Progenitor cell of endocrine pancreas (in vitro differentiated cells): ENCODE data around the gene BRME1. TPM values are rescaled to one million over a fixed set of nuclear protein-coding genes. Genes with fewer than 3 reads are reported as not detected.

Experiments used
- DNase-seq: peaks from one replicate; pipeline ENCODE4 v3.0.0; 2021; ENCODE audit warnings: low spot score; ENCODE audit not compliant: unreplicated experiment
- H3K27ac Mint-ChIP-seq: 2 replicates; pipeline ENCODE4 v1.8.0; 2021; ENCODE audit warnings: mild to moderate bottlenecking, moderate library complexity, mixed read lengths
- H3K27me3 Mint-ChIP-seq: 2 replicates; pipeline ENCODE4 v1.8.0; 2021; ENCODE audit warnings: mixed read lengths
- H3K36me3 Mint-ChIP-seq: 2 replicates; pipeline ENCODE4 v1.8.0; 2022; ENCODE audit warnings: mixed read lengths; ENCODE audit not compliant: insufficient read depth
- H3K4me1 Mint-ChIP-seq: 2 replicates; pipeline ENCODE4 v1.8.0; 2021; ENCODE audit warnings: low read depth, mixed read lengths
- H3K4me3 Mint-ChIP-seq: 2 replicates; pipeline ENCODE4 v1.8.0; 2021; ENCODE audit warnings: low read depth, mild to moderate bottlenecking, moderate library complexity, mixed read lengths
- H3K9me3 Mint-ChIP-seq: 2 replicates; pipeline ENCODE4 v1.8.0; 2021; ENCODE audit warnings: low read depth, mixed read lengths
- CTCF ChIP-seq: fragments of 200-600 bp; sonication (generic); IDR thresholded peaks from one replicate; pipeline ENCODE4 v1.5.0; 2021; ENCODE audit warnings: antibody characterized with exemption, mild to moderate bottlenecking; ENCODE audit not compliant: unreplicated experiment
- total RNA-seq: library from RNA; stranded (reverse); gene quantifications from 2 replicates; pipeline ENCODE4 v1.2.1, GENCODE V29; 2021

BRME1 gene
- total RNA-seq, 1 donor from 2014 or later: 6.1 TPM

- peak overlapping the region; percentile 85 for H3K4me3 Mint-ChIP-seq
- no peaks in the 10 kb centered on the region for H3K27me3 Mint-ChIP-seq
- peak overlapping the region; percentile 93 for H3K27ac Mint-ChIP-seq
- no peak for DNase-seq
- peaks cover 27% of the 10 kb centered on the region for H3K4me1 Mint-ChIP-seq
- no peaks in the 10 kb centered on the region for H3K36me3 Mint-ChIP-seq
- no peaks in the 10 kb centered on the region for H3K9me3 Mint-ChIP-seq
- TF ChIP-seq CTCF: peak; percentile 39
Measured at GRCh38 chr19:13842291-13843103, 63.4 kb downstream of the BRME1 start.

- peak overlapping the region; percentile 82 for H3K4me3 Mint-ChIP-seq
- no peaks in the 10 kb centered on the region for H3K9me3 Mint-ChIP-seq
- peak overlapping the region; percentile 78 for H3K27ac Mint-ChIP-seq
- H3K4me1 Mint-ChIP-seq: peaks cover 27% of the 10 kb centered on the region
- DNase-seq: no peak
- no peaks in the 10 kb centered on the region for H3K27me3 Mint-ChIP-seq
- no peaks in the 10 kb centered on the region for H3K36me3 Mint-ChIP-seq
- no peak for TF ChIP-seq CTCF
Measured at GRCh38 chr19:13841962-13842290, 64.0 kb downstream of the BRME1 start.

- no peak for TF ChIP-seq CTCF
- H3K36me3 Mint-ChIP-seq: no peaks in the 10 kb centered on the region
- DNase-seq: no peak
- peaks cover 21% of the 10 kb centered on the region for H3K4me1 Mint-ChIP-seq
- H3K9me3 Mint-ChIP-seq: no peaks in the 10 kb centered on the region
- no peaks in the 10 kb centered on the region for H3K27me3 Mint-ChIP-seq
- H3K27ac Mint-ChIP-seq: peak overlapping the region; percentile 78
- peak overlapping the region; percentile 82 for H3K4me3 Mint-ChIP-seq
Measured at GRCh38 chr19:13841086-13841961, 64.6 kb downstream of the BRME1 start.

- DNase-seq: no peak
- TF ChIP-seq CTCF: no peak
- Mint-ChIP-seq H3K27me3 (no peaks in the 10 kb centered on the region), H3K27ac (no peak overlapping the region), H3K9me3 (no peaks in the 10 kb centered on the region), H3K36me3 (no peaks in the 10 kb centered on the region), H3K4me3 (peak overlapping the region; percentile 82), H3K4me1 (peaks cover 17% of the 10 kb centered on the region)
Measured at GRCh38 chr19:13840305-13841085, 65.4 kb downstream of the BRME1 start.

GRCh38 chr19:13839938-13840304 lies 66.0 kb downstream of the BRME1 start:
- Mint-ChIP-seq H3K4me3 (no peak overlapping the region), H3K36me3 (no peaks in the 10 kb centered on the region)

More at GRCh38 chr19:13839938-13840304, 66.0 kb downstream of the BRME1 start:
- Mint-ChIP-seq H3K27me3 (no peaks in the 10 kb centered on the region), H3K27ac (no peak overlapping the region), H3K4me1 (peaks cover 16% of the 10 kb centered on the region), H3K9me3 (no peaks in the 10 kb centered on the region)
- DNase-seq: no peak
- TF ChIP-seq CTCF: no peak
